HCT116 (cell line): ENCODE results near the gene DUXA. TPM values are rescaled to one million over a fixed set of nuclear protein-coding genes. Genes with fewer than 3 reads are reported as not detected.

ENCODE experiments used
- ATAC-seq: fragments of 200-7000 bp; cut with Tn5 transposase; 2 replicates; pipeline ENCODE4 v1.9.1; 2020; ENCODE audit warnings: mild to moderate bottlenecking, moderate library complexity
- BruUV-seq: library from RNA; stranded (reverse); fragments of 400-500 nt; replicated peaks from 2 replicates; lab custom pipeline; 2021; lab: Mats Ljungman, UMichigan
- CTCF ChIA-PET: fragments of 300-600 bp; sonication (Branson Sonifier 250); formaldehyde crosslinking; loops from one replicate; lab custom pipeline; 2021; ENCODE audit warnings: antibody characterized with exemption; lab: Charles Lee
- POLR2A ChIA-PET: fragments of 300-600, 350-600 bp; sonication (Branson Sonifier 250); formaldehyde crosslinking; loops from one replicate; lab custom pipeline; 2021; ENCODE audit warnings: antibody characterized with exemption; lab: Charles Lee
- RAD21 ChIA-PET, 2 experiments: fragments of 300-600 bp; sonication (Branson Sonifier 250); formaldehyde crosslinking; loops; one replicate each; lab custom pipeline; 2023; ENCODE audit warnings: low total read pairs in 2 of 2; ENCODE audit not compliant: uncharacterized antibody in 2 of 2, unreplicated experiment in 2 of 2, low non-redundant PET in 1 of 2; lab: Charles Lee
- DNase-seq: peaks from one replicate; pipeline ENCODE4 v3.0.0-alpha.2; 2010; ENCODE audit warnings: low read depth, low spot score
- H2AFZ ChIP-seq: fragments of 200-600 bp; shearing (Covaris generic), sonication (generic); 2 replicates; pipeline ENCODE4 v1.6.1; 2017; ENCODE audit warnings: low read depth, mixed run types, mixed read lengths, antibody characterized with exemption, low read length; ENCODE audit not compliant: poor library complexity, severe bottlenecking
- H3K27ac ChIP-seq: 2 replicates; pipeline ENCODE4 v1.5.1; 2012; ENCODE audit warnings: low read depth, low read length
- H3K27me3 ChIP-seq: fragments of 200-600 bp; sonication (generic); 2 replicates; pipeline ENCODE4 v1.6.1; 2016; ENCODE audit warnings: mixed run types, low read length, mixed read lengths; ENCODE audit not compliant: insufficient read depth
- H3K36me3 ChIP-seq, 2 experiments: fragments of 200-500 bp in 1 of 2; fragments of 200-600 bp in 1 of 2; sonication (Bioruptor generic) in 1 of 2; sonication (generic) in 1 of 2; 2 replicates each; pipeline versions ENCODE4 v1.5.1 to v1.6.1; 2014 to 2016; ENCODE audit warnings: low read length in 2 of 2, inconsistent platforms in 1 of 2, mixed read lengths in 1 of 2, mixed run types in 1 of 2; ENCODE audit not compliant: insufficient read depth in 2 of 2, control insufficient read depth in 1 of 2
- H3K4me1 ChIP-seq, 2 experiments: fragments of 200-600 bp in 1 of 2; sonication (generic) in 1 of 2; 2 replicates each; pipeline versions ENCODE4 v1.5.1 to v1.6.1; 2012 to 2017; ENCODE audit warnings: low read length in 2 of 2, inconsistent platforms in 1 of 2, mild to moderate bottlenecking in 1 of 2, mixed read lengths in 1 of 2, mixed run types in 1 of 2, moderate library complexity in 1 of 2; ENCODE audit not compliant: insufficient read depth in 2 of 2, control insufficient read depth in 1 of 2
- H3K4me2 ChIP-seq: fragments of 200-600 bp; sonication (generic); 2 replicates; pipeline ENCODE4 v1.6.1; 2017; ENCODE audit warnings: mixed run types, low read length, mixed read lengths
- H3K4me3 ChIP-seq, 2 experiments: fragments of 200-600 bp in 1 of 2; sonication (generic) in 1 of 2; replicated peaks in 1 of 2; 2 replicates each; pipeline ENCODE4 v1.5.1; 2011 to 2016; ENCODE audit warnings: low read length in 2 of 2, control low read depth in 1 of 2, low read depth in 1 of 2, mild to moderate bottlenecking in 1 of 2, mixed read lengths in 1 of 2, mixed run types in 1 of 2
- H3K79me2 ChIP-seq: fragments of 200-600 bp; sonication (generic); 2 replicates; pipeline ENCODE4 v1.6.1; 2017; ENCODE audit warnings: mild to moderate bottlenecking, mixed run types, low read length, moderate library complexity, mixed read lengths; ENCODE audit not compliant: insufficient read depth
- H3K9ac ChIP-seq: fragments of 200-600 bp; sonication (generic); 2 replicates; pipeline ENCODE4 v1.6.1; 2016; ENCODE audit warnings: low read length, mixed read lengths
- H3K9me2 ChIP-seq: fragments of 200-600 bp; sonication (generic), shearing (Covaris generic); 2 replicates; pipeline ENCODE4 v1.6.1; 2017; ENCODE audit warnings: mixed run types, mild to moderate bottlenecking, moderate library complexity; ENCODE audit not compliant: insufficient read depth
- H3K9me3 ChIP-seq, 2 experiments: fragments of 200-500 bp in 1 of 2; fragments of 200-600 bp in 1 of 2; sonication (Bioruptor generic) in 1 of 2; sonication (generic) in 1 of 2; 2 replicates each; pipeline ENCODE4 v1.6.1; 2014 to 2017; ENCODE audit warnings: low read length in 2 of 2, mixed read lengths in 2 of 2, inconsistent platforms in 1 of 2, low read depth in 1 of 2, mild to moderate bottlenecking in 1 of 2, mixed run types in 1 of 2, moderate library complexity in 1 of 2; ENCODE audit not compliant: control insufficient read depth in 1 of 2, insufficient read depth in 1 of 2
- H4K20me1 ChIP-seq: fragments of 200-600 bp; sonication (generic), shearing (Covaris generic); 2 replicates; pipeline ENCODE4 v1.6.1; 2017; ENCODE audit warnings: mixed run types, mild to moderate bottlenecking, moderate library complexity; ENCODE audit not compliant: insufficient read depth
- CBX3 ChIP-seq: IDR thresholded peaks from 2 replicates; pipeline ENCODE4 v1.6.1; 2012; ENCODE audit warnings: low read depth
- EGR1 ChIP-seq: IDR thresholded peaks from 2 replicates; pipeline ENCODE4 v1.6.1; 2012; ENCODE audit warnings: low read depth
- EZH2 ChIP-seq: fragments of 200-600 bp; sonication (generic); IDR thresholded peaks from 2 replicates; pipeline ENCODE4 v1.6.1; 2017; ENCODE audit warnings: antibody characterized with exemption, mixed run types
- EZH2phosphoT487 ChIP-seq: fragments of 200-600 bp; IDR thresholded peaks from 2 replicates; pipeline ENCODE4 v1.6.1; 2018; ENCODE audit warnings: antibody characterized with exemption, borderline replicate concordance
- FOSL1 ChIP-seq: IDR thresholded peaks from 2 replicates; pipeline ENCODE4 v1.6.1; 2012; ENCODE audit warnings: low read depth
- JUND ChIP-seq: IDR thresholded peaks from 2 replicates; pipeline ENCODE4 v1.6.1; 2012
- MAX ChIP-seq: IDR thresholded peaks from 2 replicates; pipeline ENCODE4 v1.6.1; 2012
- POLR2A ChIP-seq: IDR thresholded peaks from 2 replicates; pipeline ENCODE4 v1.7.0; 2011; ENCODE audit warnings: borderline replicate concordance; ENCODE audit not compliant: insufficient read depth, insufficient read length; ENCODE audit errors: extremely low read depth
- RAD21 ChIP-seq: IDR thresholded peaks from 2 replicates; pipeline ENCODE4 v1.6.1; 2012; ENCODE audit warnings: low read depth, mild to moderate bottlenecking
- SIN3A ChIP-seq: IDR thresholded peaks from 2 replicates; pipeline ENCODE4 v1.6.1; 2012; ENCODE audit warnings: low read depth
- SRF ChIP-seq: IDR thresholded peaks from 2 replicates; pipeline ENCODE4 v1.6.1; 2012; ENCODE audit warnings: low read depth
- TCF7L2 ChIP-seq: IDR thresholded peaks from 2 replicates; pipeline ENCODE4 v1.7.0; 2011; ENCODE audit warnings: borderline replicate concordance, inconsistent platforms; ENCODE audit not compliant: insufficient read depth, insufficient read length; ENCODE audit errors: extremely low read depth
- ZFX ChIP-seq: fragments of 450-650 bp; IDR thresholded peaks from 2 replicates; pipeline ENCODE4 v1.6.1; 2017
- ZNF274 ChIP-seq: fragments of 200-500 bp; sonication (Bioruptor generic); IDR thresholded peaks from 2 replicates; pipeline ENCODE4 v1.6.1; 2014; ENCODE audit warnings: mild to moderate bottlenecking, low read depth, low read length, inconsistent platforms
- intact Hi-C: fragments of 100-400 bp; cut with micrococcal nuclease; formaldehyde crosslinking; loops from 2 replicates; pipeline ENCODE4 v1.10.0; 2022
- total RNA-seq: library from RNA; stranded (reverse); gene quantifications from one replicate; pipeline ENCODE4 v1.2.1, GENCODE V29; 2021; ENCODE audit not compliant: unreplicated experiment
- TF ChIP-seq, protein P1 (sequence below): IDR thresholded peaks from 2 replicates; pipeline ENCODE4 v1.6.1; 2011; ENCODE audit warnings: mild to moderate bottlenecking, low read length, moderate library complexity; ENCODE audit not compliant: insufficient replicate concordance; ENCODE audit errors: extremely low read depth
- TF ChIP-seq, protein P2 (sequence below), 3 experiments: fragments of 200-600 bp in 1 of 3; sonication (generic) in 1 of 3; IDR thresholded peaks in 2 of 3; conservative IDR thresholded peaks in 1 of 3; 2 replicates each; pipeline ENCODE4 v1.5.1; 2012 to 2017; ENCODE audit warnings: low read depth in 2 of 3, low read length in 2 of 3, antibody characterized with exemption in 1 of 3, borderline replicate concordance in 1 of 3, control low read depth in 1 of 3, mild to moderate bottlenecking in 1 of 3, mixed read lengths in 1 of 3, mixed run types in 1 of 3, moderate library complexity in 1 of 3; ENCODE audit not compliant: insufficient read depth in 1 of 3

DUXA gene
- total RNA-seq, 1 experiment from 2014 or later: not detected

DNA sequence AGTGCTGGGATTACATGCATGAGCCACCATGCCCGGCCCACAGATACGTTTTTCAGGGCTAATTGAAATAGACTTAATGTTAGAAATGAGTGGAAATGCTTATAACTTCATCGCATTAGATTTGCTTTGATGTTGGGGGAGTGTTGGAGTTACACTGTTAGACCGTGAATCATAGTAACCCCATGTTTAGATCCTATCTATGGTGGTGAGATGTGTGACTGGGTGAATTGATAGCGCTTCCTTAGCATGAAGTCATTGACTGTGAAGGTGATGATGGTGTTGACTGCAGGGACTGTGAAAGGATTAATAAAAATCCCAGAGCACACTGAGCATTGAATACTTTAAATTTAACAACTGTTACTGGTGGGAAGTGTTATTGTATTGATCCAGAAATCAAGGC, 25.7 kb upstream of the DUXA start:
- BruUV-seq: no TSS peak
- TF ChIP-seq JUND: no peak
- no peak for TF ChIP-seq SIN3A
- TF ChIP-seq FOSL1: no peak
- no peak for TF ChIP-seq SRF
- TF ChIP-seq, protein P1, sequence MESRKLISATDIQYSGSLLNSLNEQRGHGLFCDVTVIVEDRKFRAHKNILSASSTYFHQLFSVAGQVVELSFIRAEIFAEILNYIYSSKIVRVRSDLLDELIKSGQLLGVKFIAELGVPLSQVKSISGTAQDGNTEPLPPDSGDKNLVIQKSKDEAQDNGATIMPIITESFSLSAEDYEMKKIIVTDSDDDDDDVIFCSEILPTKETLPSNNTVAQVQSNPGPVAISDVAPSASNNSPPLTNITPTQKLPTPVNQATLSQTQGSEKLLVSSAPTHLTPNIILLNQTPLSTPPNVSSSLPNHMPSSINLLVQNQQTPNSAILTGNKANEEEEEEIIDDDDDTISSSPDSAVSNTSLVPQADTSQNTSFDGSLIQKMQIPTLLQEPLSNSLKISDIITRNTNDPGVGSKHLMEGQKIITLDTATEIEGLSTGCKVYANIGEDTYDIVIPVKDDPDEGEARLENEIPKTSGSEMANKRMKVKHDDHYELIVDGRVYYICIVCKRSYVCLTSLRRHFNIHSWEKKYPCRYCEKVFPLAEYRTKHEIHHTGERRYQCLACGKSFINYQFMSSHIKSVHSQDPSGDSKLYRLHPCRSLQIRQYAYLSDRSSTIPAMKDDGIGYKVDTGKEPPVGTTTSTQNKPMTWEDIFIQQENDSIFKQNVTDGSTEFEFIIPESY: no peak
- no peak for TF ChIP-seq MAX
- no peak for TF ChIP-seq ZFX
- no peak for TF ChIP-seq RAD21
- TF ChIP-seq, protein P2, sequence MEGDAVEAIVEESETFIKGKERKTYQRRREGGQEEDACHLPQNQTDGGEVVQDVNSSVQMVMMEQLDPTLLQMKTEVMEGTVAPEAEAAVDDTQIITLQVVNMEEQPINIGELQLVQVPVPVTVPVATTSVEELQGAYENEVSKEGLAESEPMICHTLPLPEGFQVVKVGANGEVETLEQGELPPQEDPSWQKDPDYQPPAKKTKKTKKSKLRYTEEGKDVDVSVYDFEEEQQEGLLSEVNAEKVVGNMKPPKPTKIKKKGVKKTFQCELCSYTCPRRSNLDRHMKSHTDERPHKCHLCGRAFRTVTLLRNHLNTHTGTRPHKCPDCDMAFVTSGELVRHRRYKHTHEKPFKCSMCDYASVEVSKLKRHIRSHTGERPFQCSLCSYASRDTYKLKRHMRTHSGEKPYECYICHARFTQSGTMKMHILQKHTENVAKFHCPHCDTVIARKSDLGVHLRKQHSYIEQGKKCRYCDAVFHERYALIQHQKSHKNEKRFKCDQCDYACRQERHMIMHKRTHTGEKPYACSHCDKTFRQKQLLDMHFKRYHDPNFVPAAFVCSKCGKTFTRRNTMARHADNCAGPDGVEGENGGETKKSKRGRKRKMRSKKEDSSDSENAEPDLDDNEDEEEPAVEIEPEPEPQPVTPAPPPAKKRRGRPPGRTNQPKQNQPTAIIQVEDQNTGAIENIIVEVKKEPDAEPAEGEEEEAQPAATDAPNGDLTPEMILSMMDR (IDR thresholded peaks at IDR 0.05 in 2 of 3, conservative IDR thresholded peaks at IDR 0.05 in 1 of 3; ENCODE audit: borderline replicate concordance in 1 of 3, insufficient read depth in 1 of 3, low read depth in 2 of 3, low read length in 2 of 3): no peak
- TF ChIP-seq POLR2A: no peak
- no peak for TF ChIP-seq CBX3
- TF ChIP-seq EGR1: no peak
- TF ChIP-seq EZH2: no peak
- TF ChIP-seq EZH2phosphoT487: no peak
- TF ChIP-seq TCF7L2: no peak
- no peak for TF ChIP-seq ZNF274
- H3K79me2 ChIP-seq: peaks cover 31% of the 10 kb centered on the region
- no peak overlapping the region for H3K27ac ChIP-seq
- H3K9me2 ChIP-seq: no peaks in the 10 kb centered on the region
- H2AFZ ChIP-seq: no peak overlapping the region
- H4K20me1 ChIP-seq: no peaks in the 10 kb centered on the region
- no peak overlapping the region for H3K9ac ChIP-seq
- ChIA-PET POLR2A (no interaction called here), CTCF (no interaction called here), RAD21 (no interaction called here)
- peaks cover 4 to 18% of the 10 kb centered on the region in 2 experiments; a peak in 2 of 4 replicates for H3K4me1 ChIP-seq
- intact Hi-C loops: no loop called here
- H3K36me3 ChIP-seq: peaks cover 25 to 30% of the 10 kb centered on the region in 2 experiments
- DNase-seq (no peak), ATAC-seq (no peak)
- no peaks in the 10 kb centered on the region for H3K27me3 ChIP-seq
- peak overlapping the region in 1 of 2 experiments; percentile 97; a peak in 3 of 4 replicates for H3K4me3 ChIP-seq
- peak overlapping the region; percentile 85 for H3K4me2 ChIP-seq
- H3K9me3 ChIP-seq: peaks cover 0 to 8% of the 10 kb centered on the region in 2 experiments; a peak in 1 of 4 replicates
